Duodenal mucosa (tissue), 2 donors: Measurements from ENCODE around the gene EIF3B.

Source experiments
- H3K27ac ChIP-seq: one replicate; pipeline ENCODE4 v1.7.0; 2013; ENCODE audit warnings: low read depth, low read length
- H3K27me3 ChIP-seq, 2 donors: one replicate each; pipeline ENCODE4 v1.7.0; 2013; ENCODE audit warnings: low read length in 2 of 2, control low read depth in 1 of 2; ENCODE audit not compliant: insufficient read depth in 2 of 2, control insufficient read depth in 1 of 2
- H3K36me3 ChIP-seq, 2 donors: one replicate each; pipeline ENCODE4 v1.7.0; 2013; ENCODE audit warnings: low read length in 2 of 2, control low read depth in 1 of 2; ENCODE audit not compliant: insufficient read depth in 2 of 2, control insufficient read depth in 1 of 2
- H3K4me1 ChIP-seq, 2 donors: one replicate each; pipeline ENCODE4 v1.7.0; 2013; ENCODE audit warnings: low read length in 2 of 2, control low read depth in 1 of 2; ENCODE audit not compliant: insufficient read depth in 2 of 2, control insufficient read depth in 1 of 2
- H3K4me3 ChIP-seq, 2 donors: one replicate each; pipeline ENCODE4 v1.7.0; 2013; ENCODE audit warnings: low read length in 2 of 2, low read depth in 1 of 2
- H3K9ac ChIP-seq, 2 donors: one replicate each; pipeline ENCODE4 v1.7.0; 2013; ENCODE audit warnings: low read length in 2 of 2, low read depth in 1 of 2
- H3K9me3 ChIP-seq, 2 donors: one replicate each; pipeline ENCODE4 v1.7.0; 2013; ENCODE audit warnings: low read length in 2 of 2, control low read depth in 1 of 2; ENCODE audit not compliant: control insufficient read depth in 1 of 2

Gene EIF3B

GRCh38 chr7:2359610-2360009 lies 5.0 kb downstream of the EIF3B start:
- Histone ChIP-seq H3K9me3 (no peaks in the 10 kb centered on the region), H3K27me3 (no peaks in the 10 kb centered on the region), H3K27ac (no peak overlapping the region), H3K4me1 (peaks cover 19 to 23% of the 10 kb centered on the region in 2 donors), H3K4me3 (no peak overlapping the region), H3K36me3 (peaks cover 27 to 53% of the 10 kb centered on the region in 2 donors), H3K9ac (no peak overlapping the region)

- no peak overlapping the region for H3K4me3 ChIP-seq
- no peak overlapping the region for H3K9ac ChIP-seq
- H3K4me1 ChIP-seq = peaks cover 16 to 19% of the 10 kb centered on the region in 2 donors
- H3K9me3 ChIP-seq = no peaks in the 10 kb centered on the region
- no peak overlapping the region for H3K27ac ChIP-seq
- H3K36me3 ChIP-seq = peaks cover 32 to 65% of the 10 kb centered on the region in 2 donors
- no peaks in the 10 kb centered on the region for H3K27me3 ChIP-seq
Observed at GRCh38 chr7:2360796-2361195, 6.2 kb downstream of the EIF3B start.

- no peaks in the 10 kb centered on the region for H3K9me3 ChIP-seq
- peaks cover 44 to 77% of the 10 kb centered on the region in 2 donors for H3K36me3 ChIP-seq
- no peaks in the 10 kb centered on the region for H3K27me3 ChIP-seq
- no peak overlapping the region for H3K4me3 ChIP-seq
- peaks cover 3 to 4% of the 10 kb centered on the region in 2 donors for H3K4me1 ChIP-seq
- no peak overlapping the region for H3K9ac ChIP-seq
- H3K27ac ChIP-seq = no peak overlapping the region
Observed at GRCh38 chr7:2362385-2363088, 7.9 kb downstream of the EIF3B start.

GRCh38 chr7:2369139-2369538 lies 14.5 kb downstream of the EIF3B start:
- H3K4me3 ChIP-seq = no peak overlapping the region
- no peaks in the 10 kb centered on the region for H3K27me3 ChIP-seq
- peaks cover 64 to 98% of the 10 kb centered on the region in 2 donors for H3K36me3 ChIP-seq
- H3K9ac ChIP-seq = no peak overlapping the region
- no peaks in the 10 kb centered on the region for H3K4me1 ChIP-seq
- no peaks in the 10 kb centered on the region for H3K9me3 ChIP-seq
- H3K27ac ChIP-seq = no peak overlapping the region

- Histone ChIP-seq H3K36me3 (peaks cover 70 to 98% of the 10 kb centered on the region in 2 donors), H3K9ac (no peak overlapping the region), H3K4me1 (no peaks in the 10 kb centered on the region), H3K27ac (no peak overlapping the region), H3K9me3 (no peaks in the 10 kb centered on the region), H3K27me3 (no peaks in the 10 kb centered on the region), H3K4me3 (no peak overlapping the region)
Observed at GRCh38 chr7:2371329-2371728, 16.7 kb downstream of the EIF3B start.

GRCh38 chr7:2372724-2373123 lies 18.1 kb downstream of the EIF3B start:
- H3K36me3 ChIP-seq = peaks cover 71 to 97% of the 10 kb centered on the region in 2 donors
- no peaks in the 10 kb centered on the region for H3K9me3 ChIP-seq
- no peak overlapping the region for H3K4me3 ChIP-seq
- H3K27me3 ChIP-seq = no peaks in the 10 kb centered on the region
- no peak overlapping the region for H3K9ac ChIP-seq
- no peak overlapping the region for H3K27ac ChIP-seq
- H3K4me1 ChIP-seq = no peaks in the 10 kb centered on the region

- Histone ChIP-seq H3K36me3 (peaks cover 71 to 97% of the 10 kb centered on the region in 2 donors), H3K27ac (no peak overlapping the region)
Observed at GRCh38 chr7:2373124-2373556, 18.5 kb downstream of the EIF3B start.

GRCh38 chr7:2373646-2374045 lies 19.0 kb downstream of the EIF3B start:
- Histone ChIP-seq H3K9me3 (no peaks in the 10 kb centered on the region), H3K9ac (no peak overlapping the region), H3K36me3 (peaks cover 69 to 97% of the 10 kb centered on the region in 2 donors), H3K27ac (no peak overlapping the region), H3K4me3 (no peak overlapping the region), H3K27me3 (no peaks in the 10 kb centered on the region), H3K4me1 (no peaks in the 10 kb centered on the region)

More at GRCh38 chr7:2373124-2373556, 18.5 kb downstream of the EIF3B start:
- H3K4me1 ChIP-seq = no peaks in the 10 kb centered on the region
- H3K4me3 ChIP-seq = no peak overlapping the region
- no peak overlapping the region for H3K9ac ChIP-seq
- no peaks in the 10 kb centered on the region for H3K9me3 ChIP-seq
- H3K27me3 ChIP-seq = no peaks in the 10 kb centered on the region

- Histone ChIP-seq H3K36me3 (peaks cover 69 to 97% of the 10 kb centered on the region in 2 donors), H3K9ac (no peak overlapping the region), H3K4me3 (no peak overlapping the region), H3K9me3 (no peaks in the 10 kb centered on the region), H3K4me1 (no peaks in the 10 kb centered on the region), H3K27ac (no peak overlapping the region), H3K27me3 (no peaks in the 10 kb centered on the region)
Observed at GRCh38 chr7:2374401-2374800, 19.8 kb downstream of the EIF3B start.

- Histone ChIP-seq H3K36me3 (peaks cover 72 to 98% of the 10 kb centered on the region in 2 donors), H3K9me3 (no peaks in the 10 kb centered on the region), H3K27ac (no peak overlapping the region), H3K27me3 (no peaks in the 10 kb centered on the region), H3K4me3 (no peak overlapping the region), H3K4me1 (no peaks in the 10 kb centered on the region), H3K9ac (no peak overlapping the region)
Observed at GRCh38 chr7:2374830-2375728, 20.5 kb downstream of the EIF3B start.
